ENCODE data around the gene BEST1.
"Not testable (repeated sequence)": the region's sequence is repeated elsewhere in the genome, so short reads cannot be mapped to it uniquely, and the experiment has no call there.

Gene BEST1

GRCh38 chr11:61964666-61965271 is 14.6 kb downstream of the BEST1 start:
- not testable (repeated sequence) for DNase-seq (ENCODE audit: low read depth)

GRCh38 chr11:61966734-61967115 is 16.6 kb downstream of the BEST1 start:
- no peak for DNase-seq (ENCODE audit: low read depth)

- DNase-seq (ENCODE audit: low read depth) = peak; percentile 82
These were observed 17.2 kb downstream of the BEST1 start, which contains the start of gene FTH1 for GRCh38 chr11:61967116-61967923. Gene FTH1 (minus strand): TSS chr11:61967634. CDS start chr11:61967425, 209 bp downstream.

GRCh38 chr11:61967924-61968757 is 18.0 kb downstream of the BEST1 start:
- DNase-seq (ENCODE audit: low read depth) = no peak

GRCh38 chr11:61968758-61969390 is 18.7 kb downstream of the BEST1 start:
- no peak for DNase-seq (ENCODE audit: low read depth)

DNA sequence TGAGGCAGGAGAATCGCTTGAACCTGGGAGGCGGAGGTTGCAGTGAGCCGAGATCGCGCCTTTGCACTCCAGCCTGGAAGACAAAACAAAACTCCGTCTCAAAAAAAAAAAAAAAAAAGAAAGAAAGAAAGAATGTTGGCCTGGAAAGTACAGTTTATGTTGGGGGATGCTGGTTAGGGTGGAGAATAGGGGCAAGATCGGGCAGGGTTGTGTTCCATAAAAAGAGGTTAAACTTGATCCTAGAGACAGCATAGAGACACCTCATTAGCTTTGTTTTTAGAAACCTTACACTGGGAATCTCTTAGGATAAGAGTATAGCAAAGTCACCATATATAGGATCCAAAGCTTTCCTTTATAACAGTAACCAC is 19.2 kb downstream of the BEST1 start:
- DNase-seq (ENCODE audit: low read depth) = no peak

- no peak for DNase-seq (ENCODE audit: low read depth)
These were observed 19.9 kb downstream of the BEST1 start for GRCh38 chr11:61969838-61970662.

- peak; percentile 93 for DNase-seq (ENCODE audit: low read depth)
These were observed 21.3 kb downstream of the BEST1 start for GRCh38 chr11:61971248-61972111.

DNA sequence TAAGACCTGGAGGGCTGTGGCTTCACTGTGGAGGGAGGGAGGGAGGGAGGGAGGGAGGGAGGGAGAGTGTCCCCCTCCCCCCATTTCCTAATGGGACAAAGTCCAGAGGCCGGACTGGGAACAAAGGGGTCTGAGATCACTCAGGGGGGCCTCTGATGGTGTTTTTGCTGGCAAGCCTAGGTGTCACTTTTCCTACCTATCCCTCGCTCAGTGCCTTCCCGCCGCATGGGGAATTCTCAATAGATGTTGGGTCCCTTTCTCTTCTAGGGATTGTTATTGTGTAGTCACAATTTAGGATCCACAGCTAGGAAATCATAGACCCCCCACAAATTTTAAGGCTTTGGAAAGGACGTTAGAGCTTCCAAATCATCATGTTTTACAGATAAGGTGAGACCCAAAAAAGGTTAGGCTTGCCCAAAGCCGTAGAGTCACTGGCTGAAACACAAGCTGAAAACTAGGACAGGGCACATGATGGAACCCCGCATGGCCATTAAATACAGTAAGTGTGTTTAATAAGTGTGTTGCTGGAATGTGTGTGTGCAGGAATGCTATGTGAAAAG is 22.0 kb downstream of the BEST1 start:
- DNase-seq (ENCODE audit: low read depth) = no peak

GRCh38 chr11:61972672-61973475 is 22.7 kb downstream of the BEST1 start:
- no peak for DNase-seq (ENCODE audit: low read depth)

GRCh38 chr11:61973476-61974162 is 23.5 kb downstream of the BEST1 start:
- DNase-seq (ENCODE audit: low read depth) = no peak

GRCh38 chr11:61974766-61975631 is 24.8 kb downstream of the BEST1 start:
- no peak for DNase-seq (ENCODE audit: low read depth)

GRCh38 chr11:61975638-61976419 is 25.7 kb downstream of the BEST1 start:
- DNase-seq (ENCODE audit: low read depth) = no peak

DNA sequence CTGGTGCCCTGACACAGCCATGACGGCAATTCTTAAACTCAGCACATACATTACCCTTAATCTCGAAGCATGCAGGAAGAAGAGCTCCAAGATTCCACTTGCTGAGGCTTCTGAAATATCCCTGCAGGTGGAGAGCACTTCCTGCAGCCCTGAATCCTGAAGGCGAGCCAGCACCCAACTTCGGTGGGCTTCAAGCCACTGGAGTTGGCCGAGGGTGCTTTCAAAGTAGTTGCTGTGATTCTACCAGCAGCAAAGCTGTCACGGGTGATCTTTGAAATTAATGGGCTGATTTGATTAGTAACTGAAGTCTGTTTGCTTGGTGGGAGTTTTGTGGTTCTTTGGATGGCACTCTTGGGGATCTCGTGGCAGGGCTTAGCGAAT is 26.3 kb downstream of the BEST1 start:
- no peak for DNase-seq (ENCODE audit: low read depth)

GRCh38 chr11:61976813-61977475 is 26.8 kb downstream of the BEST1 start:
- DNase-seq (ENCODE audit: low read depth) = no peak
